ENCODE data around the gene COX8A. TPM values are rescaled to one million over a fixed set of nuclear protein-coding genes. Genes with fewer than 3 reads are reported as not detected.

The COX8A gene
- total and polyA plus RNA-seq, 2 of the 8 experiments (the other 6 are each of a cell fraction or from before 2014, with no cell fraction given) = 365 to 1,720 TPM

- TF ChIP-seq SAP30 (IDR thresholded peaks at IDR 0.05; ENCODE audit: insufficient read depth, insufficient replicate concordance, low read length) = no peak
These were observed 33.3 kb downstream of the COX8A start (continued) for GRCh38 chr11:64007629-64008282.
